ENCODE measurements around the gene FAM120B.
"Not testable (repeated sequence)": the region's sequence is repeated elsewhere in the genome, so short reads cannot be mapped to it uniquely, and the experiment has no call there.

Gene FAM120B

DNA sequence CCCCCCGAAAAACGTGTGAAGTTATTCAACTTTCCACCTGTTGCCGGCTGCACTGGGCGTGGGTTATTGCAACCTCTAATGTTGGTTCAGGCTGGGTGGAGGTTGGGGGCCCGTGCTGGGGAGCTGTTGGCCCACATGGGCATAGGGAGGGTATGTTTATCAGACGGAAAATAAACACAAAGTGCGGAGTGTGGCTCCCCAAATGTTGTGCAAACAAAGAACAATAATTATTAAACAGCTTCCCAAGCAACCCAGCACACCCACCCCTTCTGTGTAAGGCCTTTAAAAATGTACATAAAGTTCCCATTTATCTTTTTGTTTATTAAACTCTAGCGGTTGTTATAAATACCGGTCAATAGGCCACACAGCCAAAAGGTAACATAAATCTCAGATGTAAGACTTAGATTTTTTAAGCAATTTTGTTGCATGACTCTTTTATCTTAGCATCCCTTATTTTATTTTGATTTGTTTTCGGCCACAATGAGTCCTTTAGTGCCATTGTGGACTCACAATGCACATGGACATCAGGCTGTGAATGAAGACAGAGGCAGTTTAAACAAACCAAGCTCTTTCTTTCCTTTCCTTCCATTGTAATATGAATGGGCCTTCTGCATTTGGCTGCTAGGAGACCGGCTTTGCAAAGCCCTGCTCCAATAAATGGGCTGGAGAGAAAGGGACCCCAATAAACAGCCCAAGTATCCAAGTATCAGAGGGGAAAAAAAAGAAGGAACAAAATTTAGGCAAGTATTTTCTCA is 8.8 kb upstream of the FAM120B start:
- DNase-seq (ENCODE audit: low read depth in 3 of 3, low spot score in 1 of 3): no peak

DNA sequence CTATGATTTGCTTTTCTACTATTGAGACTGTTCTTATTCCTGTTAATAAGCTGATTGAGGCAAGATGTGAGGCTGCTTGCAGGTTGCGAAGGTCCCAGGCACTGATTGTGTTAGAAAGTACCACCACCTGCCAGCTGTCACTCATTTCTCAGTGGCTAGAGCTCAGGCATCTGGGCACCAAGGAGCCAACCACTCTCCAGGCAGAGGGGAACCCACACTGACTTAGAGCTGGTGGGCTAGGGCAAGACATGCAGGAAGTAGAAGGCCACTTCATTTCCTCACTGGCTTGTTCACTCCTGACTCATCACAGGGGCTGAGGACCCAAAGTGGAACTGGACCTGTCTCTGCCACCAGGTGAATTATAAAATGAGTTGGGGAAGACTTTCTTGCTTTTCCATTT is 7.9 kb upstream of the FAM120B start:
- no peak for DNase-seq (ENCODE audit: low read depth in 3 of 3, low spot score in 1 of 3)

DNA sequence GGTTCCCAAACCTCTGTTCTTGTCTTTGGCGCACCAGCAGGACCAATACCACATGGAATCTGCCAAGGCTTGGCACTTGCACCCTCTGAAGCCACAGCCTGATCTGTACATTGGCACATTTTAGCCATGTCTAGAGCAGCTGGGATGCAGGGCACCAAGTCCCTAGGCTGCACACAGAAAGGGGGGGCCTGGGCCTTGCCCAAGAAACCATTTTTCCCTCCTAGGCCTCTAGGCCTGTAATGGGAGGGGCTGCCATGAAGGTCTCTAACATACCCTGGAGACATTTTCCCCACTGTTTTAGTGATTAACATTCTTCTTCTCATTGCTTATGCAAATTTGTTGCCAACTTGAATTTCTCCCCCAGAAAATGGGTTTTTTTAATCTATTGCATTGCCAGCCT is 5.4 kb upstream of the FAM120B start:
- DNase-seq (ENCODE audit: low read depth in 3 of 3, low spot score in 1 of 3): no peak

- DNase-seq (ENCODE audit: low read depth in 3 of 3, low spot score in 1 of 3): no peak
Observed at GRCh38 chr6:170305805-170306323, 694 bp upstream of the FAM120B start.

DNA sequence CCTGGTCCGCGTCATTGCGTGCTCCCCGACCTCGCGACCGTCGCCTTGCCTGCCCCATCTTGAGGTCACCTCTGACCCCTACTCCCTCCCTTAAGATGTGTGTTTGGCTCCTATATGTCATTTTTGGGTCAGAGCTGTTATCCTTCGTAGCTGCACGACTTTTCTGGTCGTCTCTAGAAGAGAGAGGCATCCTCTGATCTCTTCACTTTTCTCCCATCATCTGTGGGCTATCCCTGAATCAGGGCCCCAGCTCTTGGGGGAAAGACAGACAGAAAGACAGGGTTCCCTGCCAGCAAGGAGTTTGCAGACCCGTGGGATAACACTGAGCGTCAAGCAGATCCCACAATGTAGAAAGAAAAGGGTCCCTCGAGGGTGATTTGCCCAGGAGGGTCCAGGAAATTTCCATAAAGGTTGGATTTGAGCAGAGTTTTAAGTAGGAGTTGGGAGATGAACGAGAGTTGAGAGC is 555 bp downstream of the FAM120B start:
- DNase-seq (ENCODE audit: low read depth in 3 of 3, low spot score in 1 of 3): no peak

- DNase-seq (ENCODE audit: low read depth in 3 of 3, low spot score in 1 of 3): no peak
Observed at GRCh38 chr6:170308761-170309160, 2.2 kb downstream of the FAM120B start.

GRCh38 chr6:170311696-170312095 is 5.1 kb downstream of the FAM120B start:
- no peak for DNase-seq (ENCODE audit: low read depth in 3 of 3, low spot score in 1 of 3)

DNA sequence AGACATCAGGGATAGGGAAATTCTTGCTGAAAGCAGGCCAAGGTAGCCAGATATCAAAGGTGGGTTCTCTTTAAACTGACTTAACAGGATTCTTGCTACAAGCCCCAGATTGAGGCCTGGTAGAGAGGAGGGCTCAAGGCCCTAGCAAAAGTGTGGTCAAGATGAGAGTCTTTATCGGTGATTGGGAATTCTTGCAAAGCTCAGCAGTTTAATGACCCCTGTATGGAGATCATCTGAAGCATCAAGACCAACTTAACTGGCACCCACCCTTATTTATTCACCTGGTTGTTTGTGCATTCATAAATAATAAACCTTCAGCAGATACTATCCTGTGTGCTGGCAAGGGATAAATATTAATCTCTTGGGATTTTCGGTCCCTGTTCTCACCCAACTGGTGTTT is 6.3 kb downstream of the FAM120B start:
- no peak for DNase-seq (ENCODE audit: low read depth in 3 of 3, low spot score in 1 of 3)

GRCh38 chr6:170313716-170314295 is 7.2 kb downstream of the FAM120B start:
- DNase-seq (ENCODE audit: low read depth in 3 of 3, low spot score in 1 of 3): no peak

GRCh38 chr6:170314983-170315382 is 8.4 kb downstream of the FAM120B start:
- no peak for DNase-seq (ENCODE audit: low read depth in 3 of 3, low spot score in 1 of 3)

- no peak for DNase-seq (ENCODE audit: low read depth in 3 of 3, low spot score in 1 of 3)
Observed at GRCh38 chr6:170316071-170316470, 9.5 kb downstream of the FAM120B start.

DNA sequence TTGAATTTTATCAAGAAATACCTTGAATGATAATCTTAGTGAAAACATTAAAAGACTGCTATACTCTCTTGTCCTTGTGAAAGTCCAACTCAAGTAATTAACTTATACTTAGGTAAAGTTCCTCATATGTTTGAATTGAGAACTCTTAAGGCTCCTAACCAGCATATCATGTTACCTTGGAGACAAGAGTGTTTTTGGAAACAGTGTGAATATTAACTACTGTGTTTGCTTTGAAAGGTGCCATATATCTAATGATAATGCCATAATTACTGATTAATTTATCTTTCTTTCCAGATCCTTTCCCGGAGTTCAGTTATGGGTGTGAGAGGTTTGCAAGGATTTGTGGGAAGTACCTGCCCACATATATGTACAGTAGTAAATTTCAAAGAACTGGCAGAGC is 10.5 kb downstream of the FAM120B start:
- DNase-seq (ENCODE audit: low read depth in 3 of 3, low spot score in 1 of 3): no peak

DNA sequence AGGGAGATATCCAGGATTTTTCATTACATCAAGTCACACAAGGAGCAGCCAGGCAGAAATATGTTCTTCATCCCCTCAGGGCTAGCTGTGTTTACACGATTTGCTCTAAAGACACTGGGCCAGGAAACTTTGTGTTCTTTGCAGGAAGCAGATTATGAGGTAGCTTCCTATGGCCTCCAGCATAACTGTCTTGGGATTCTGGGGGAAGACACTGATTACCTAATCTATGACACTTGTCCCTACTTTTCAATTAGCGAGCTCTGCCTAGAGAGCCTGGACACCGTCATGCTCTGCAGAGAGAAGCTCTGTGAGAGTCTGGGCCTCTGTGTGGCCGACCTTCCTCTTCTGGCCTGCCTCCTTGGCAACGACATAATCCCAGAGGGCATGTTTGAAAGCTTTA is 11.2 kb downstream of the FAM120B start:
- no peak for DNase-seq (ENCODE audit: low read depth in 3 of 3, low spot score in 1 of 3)

GRCh38 chr6:170329321-170329720 is 22.8 kb downstream of the FAM120B start:
- DNase-seq (ENCODE audit: low read depth in 3 of 3, low spot score in 1 of 3): no peak

- DNase-seq (ENCODE audit: low read depth in 3 of 3, low spot score in 1 of 3): not testable (repeated sequence)
Observed at GRCh38 chr6:170335199-170335598, 28.6 kb downstream of the FAM120B start.

DNA sequence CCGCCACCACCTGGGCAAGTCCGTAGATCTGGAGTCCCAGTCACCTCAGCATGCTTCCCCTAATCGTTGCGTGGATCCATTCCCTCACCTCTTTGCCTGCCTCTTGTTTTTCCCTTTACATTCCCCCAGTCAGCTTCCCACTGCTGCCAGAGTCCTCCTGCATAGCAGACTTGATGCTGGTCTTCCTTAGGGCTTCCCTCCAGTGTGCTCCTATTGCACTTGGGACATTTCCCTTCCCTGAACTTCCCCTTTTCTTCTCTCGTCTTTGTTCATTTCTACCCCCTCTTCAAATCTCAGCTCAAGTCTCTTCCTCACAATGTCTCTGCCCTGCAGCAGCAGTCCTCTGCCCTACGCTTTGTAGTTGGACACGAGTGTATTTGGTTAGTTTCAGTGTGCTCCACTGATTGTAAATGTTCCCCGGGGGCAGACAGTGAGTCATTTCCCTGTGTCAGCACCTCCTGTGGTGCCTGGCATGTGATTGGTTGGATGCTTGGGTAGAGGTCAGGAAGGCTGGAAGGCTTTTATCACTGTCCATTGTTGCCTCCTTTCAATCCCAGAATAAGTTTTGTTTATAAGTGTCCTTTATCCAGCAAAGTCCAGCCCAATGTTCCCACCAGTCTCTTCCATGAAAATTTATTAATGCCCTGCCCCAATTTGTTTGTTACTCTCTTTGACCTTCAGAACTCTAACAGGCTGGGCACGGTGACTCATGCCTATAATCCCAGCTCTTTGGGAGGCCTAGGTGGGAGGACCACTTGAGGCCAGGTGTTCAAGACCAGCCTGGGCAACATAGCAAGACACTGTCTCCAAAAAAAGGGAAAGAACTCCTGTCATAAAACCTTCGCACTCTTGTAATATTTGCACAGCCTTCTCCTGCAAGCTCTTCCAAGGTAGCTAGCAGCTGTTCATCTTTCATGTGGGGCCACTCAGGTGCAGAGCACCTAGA is 38.3 kb downstream of the FAM120B start:
- DNase-seq (ENCODE audit: low read depth in 3 of 3, low spot score in 1 of 3): no peak

DNA sequence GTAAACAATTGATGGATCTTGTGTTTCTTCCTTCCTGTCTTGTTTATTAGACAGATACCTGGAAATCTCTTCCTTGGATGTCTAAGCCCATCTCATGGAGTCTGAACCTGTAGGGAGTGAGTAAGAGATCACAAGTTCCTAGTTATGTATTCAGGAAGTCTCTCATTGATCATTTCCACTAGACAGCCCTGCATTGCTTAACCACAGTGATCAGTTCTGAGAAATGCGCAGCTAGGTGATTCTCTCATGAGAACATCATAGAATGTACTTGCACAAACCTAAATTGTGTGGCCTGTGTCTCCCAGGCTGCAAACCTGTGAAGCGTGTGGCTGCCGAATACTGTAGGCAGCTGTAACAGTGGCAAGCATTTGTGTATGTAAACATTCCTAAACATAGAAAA is 39.1 kb downstream of the FAM120B start:
- DNase-seq (ENCODE audit: low read depth in 3 of 3, low spot score in 1 of 3): no peak

DNA sequence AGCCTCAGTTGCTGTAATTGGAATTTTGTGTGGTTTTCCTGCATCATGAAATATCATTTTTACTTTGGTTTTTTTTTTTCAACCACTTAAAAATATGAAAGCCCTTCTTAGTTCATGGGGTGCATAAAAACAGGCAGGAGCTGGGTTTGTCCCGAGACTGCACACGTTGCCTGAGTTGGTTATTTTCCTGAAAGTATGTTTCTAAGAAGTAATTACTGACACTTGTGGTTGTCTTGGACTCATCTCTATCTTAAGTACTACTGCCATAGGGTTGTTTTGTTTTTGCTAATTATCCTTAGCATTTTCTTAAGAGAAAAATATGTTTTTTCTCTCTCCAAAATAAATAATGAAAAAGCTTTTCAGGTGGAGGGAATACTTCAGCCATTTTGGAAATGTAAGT is 40.1 kb downstream of the FAM120B start:
- DNase-seq (ENCODE audit: low read depth in 3 of 3, low spot score in 1 of 3): no peak

- DNase-seq (ENCODE audit: low read depth in 3 of 3, low spot score in 1 of 3): no peak
Observed at GRCh38 chr6:170347091-170347490, 40.5 kb downstream of the FAM120B start.

DNA sequence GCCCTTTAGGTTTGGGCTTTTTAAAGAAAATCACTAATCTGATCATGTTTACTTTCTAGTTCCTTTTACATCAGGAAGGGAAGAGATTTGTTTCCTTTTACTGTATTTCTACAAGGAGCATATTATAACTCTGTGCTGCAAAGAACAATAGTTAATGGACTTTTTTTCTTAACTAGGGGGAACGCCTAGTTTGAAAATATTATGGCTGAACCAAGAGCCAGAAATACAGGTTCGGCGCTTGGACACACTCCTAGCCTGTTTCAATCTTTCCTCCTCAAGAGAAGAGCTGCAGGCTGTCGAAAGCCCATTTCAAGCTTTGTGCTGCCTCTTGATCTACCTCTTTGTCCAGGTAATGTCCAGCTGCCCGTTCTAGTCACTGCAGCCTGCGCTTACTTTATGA is 41.4 kb downstream of the FAM120B start:
- no peak for DNase-seq (ENCODE audit: low read depth in 3 of 3, low spot score in 1 of 3)

DNA sequence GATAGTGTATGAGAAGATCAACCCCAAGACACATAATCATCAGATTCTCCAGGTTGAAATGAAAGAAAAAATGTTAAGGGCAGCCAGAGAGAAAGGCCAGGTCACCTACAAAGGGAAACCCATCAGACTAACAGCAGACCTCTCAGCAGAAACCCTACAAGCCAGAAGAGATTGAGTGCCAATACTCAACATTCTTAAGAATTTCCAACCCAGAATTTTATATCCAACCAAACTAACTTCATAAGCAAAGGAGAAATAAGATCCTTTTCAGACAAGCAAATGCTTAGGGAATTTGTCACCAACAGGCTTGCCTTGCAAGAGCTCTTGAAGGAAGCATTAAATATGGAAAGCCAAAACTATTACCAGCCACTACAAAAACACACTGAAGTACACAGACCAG is 44.9 kb downstream of the FAM120B start:
- not testable (repeated sequence) for DNase-seq (ENCODE audit: low read depth in 3 of 3, low spot score in 1 of 3)

DNA sequence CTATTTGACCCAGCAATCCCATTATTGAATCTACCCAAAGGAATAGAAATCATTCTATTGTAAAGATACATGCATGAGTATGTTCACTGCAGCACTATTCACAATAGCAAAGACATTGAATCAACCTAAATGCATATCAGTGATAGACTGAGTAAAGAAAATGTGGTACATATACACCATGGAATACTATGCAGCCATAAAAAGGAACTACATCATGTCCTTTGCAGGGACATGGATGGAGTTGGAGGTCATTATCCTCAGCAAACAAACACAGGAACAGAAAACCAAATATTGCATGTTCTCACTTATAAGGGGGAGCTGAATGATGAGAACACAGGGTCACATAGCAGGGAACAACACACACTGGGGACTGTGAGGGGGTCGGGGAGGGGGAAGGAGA is 48.6 kb downstream of the FAM120B start:
- DNase-seq (ENCODE audit: low read depth in 3 of 3, low spot score in 1 of 3): not testable (repeated sequence)

Measured in stimulated activated CD4-positive, alpha-beta T cell treated with anti-CD3 and anti-CD28 coated beads, TNF-alpha, amount 100 ng/mL, for 1 hour (primary cell).